NK-92 treated with Interleukin-12 subunit alpha and Interleukin-12 subunit beta, amount 100 ng/mL, for 24 hours (cell line): ENCODE data around the gene GABBR2.

Experiments
- DNase-seq: peaks from one replicate; lab custom pipeline; 2025; lab: John Stamatoyannopoulos, UW

Gene GABBR2

DNA sequence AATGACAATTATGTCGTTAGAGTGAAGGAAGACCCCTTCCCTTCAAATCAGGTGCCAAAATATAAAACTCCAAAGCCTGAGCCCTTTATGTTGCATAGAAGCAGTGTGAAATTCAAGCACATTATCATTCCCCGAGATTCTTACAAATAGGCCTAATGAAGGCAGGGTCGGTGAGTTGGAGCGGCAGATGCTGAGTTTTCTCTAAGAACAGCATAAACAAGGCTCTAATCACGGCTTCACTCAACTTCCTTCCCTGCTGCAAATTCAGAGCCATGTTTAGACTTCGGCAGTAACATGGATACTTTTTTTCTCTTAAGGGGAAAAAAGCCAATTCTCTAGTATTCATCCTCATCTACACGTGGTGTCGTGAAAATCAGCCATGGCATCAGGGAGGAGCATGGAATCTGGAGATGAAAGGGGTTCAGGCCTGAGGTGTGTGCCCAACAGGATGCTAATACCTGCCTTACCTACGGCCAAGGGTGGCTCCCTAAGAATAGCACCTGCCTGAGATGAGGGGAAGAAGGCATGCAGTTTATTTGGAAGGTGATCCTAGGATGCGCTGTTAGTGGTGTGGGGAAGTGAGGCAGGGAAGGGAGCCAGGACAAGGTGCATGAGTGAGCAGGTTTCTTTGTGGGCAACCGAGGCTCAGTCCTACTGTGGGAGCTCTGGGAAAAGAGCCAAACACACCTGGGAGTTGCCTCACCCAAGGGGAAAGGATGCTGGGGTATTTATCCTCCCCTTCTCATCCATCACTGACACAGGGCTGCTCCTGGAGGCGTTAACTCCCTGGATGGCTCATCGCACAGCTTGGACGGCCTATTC is 306.5 kb downstream of the GABBR2 start:
- no peak for DNase-seq

DNA sequence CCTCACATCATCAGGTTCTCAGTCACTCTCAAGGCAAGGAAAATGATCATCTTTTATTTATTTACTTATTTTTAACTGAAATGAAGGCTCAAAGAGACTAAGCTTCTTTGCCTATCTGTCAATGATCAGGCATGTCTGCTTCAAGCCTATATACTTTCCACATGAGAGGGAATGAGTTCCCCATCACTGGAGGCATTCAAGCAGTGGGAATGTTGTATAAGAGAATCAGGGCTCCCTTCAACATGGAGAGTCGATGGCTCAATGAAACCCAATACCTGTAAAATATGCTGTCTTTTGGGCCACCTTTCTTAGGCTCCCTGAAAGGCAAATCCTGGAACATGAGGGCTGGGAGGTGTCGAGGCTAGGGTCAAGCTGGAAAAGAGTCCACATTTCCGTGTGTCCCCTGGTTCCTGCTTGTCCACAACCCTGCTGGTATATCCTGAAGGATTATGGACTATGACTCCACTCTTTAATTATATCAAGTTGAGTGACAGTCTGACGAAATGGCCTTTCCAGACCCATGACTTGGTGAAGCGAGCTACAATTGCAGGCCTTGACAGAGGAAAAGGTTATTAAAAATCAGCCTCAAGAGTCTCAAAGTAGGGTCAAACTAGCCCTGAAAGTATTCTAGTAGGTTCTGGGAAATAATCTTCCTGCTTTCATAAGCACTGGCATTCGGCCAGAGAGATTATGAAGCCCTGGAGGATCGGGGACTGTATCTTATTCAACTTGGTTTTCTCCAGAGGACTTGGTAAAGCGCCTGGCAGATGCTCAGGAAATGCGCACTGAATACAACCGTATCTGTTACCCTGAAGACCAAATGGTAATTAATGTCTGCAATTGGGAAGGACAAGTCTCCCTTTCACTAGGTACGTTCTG is 307.4 kb downstream of the GABBR2 start:
- no peak for DNase-seq

- DNase-seq = no peak
Measured at GRCh38 chr9:98399950-98400683, 308.6 kb downstream of the GABBR2 start.

- no peak for DNase-seq
Measured at GRCh38 chr9:98396656-98397055, 312.1 kb downstream of the GABBR2 start.

DNA sequence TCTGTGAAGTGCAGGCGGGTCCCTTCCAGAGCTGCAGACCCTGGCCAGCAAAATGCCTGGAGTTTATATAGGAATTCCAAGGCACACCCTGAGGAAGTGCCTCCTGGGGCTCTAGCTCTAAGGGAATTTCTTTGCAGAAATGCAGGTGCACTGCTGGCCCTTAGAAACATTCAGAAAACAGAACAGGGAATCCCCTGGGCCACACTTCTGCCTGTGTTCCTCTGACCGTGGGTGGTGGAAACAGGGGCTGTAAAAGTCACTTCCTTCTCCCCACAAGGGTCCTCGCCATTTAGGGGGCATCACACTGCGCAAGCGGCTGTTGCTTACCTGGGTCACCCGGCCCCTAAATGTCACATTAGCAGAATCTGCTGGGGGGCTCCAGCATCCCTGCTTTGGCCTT is 312.5 kb downstream of the GABBR2 start:
- no peak for DNase-seq

GRCh38 chr9:98391867-98392266 is 316.9 kb downstream of the GABBR2 start:
- DNase-seq = no peak

DNA sequence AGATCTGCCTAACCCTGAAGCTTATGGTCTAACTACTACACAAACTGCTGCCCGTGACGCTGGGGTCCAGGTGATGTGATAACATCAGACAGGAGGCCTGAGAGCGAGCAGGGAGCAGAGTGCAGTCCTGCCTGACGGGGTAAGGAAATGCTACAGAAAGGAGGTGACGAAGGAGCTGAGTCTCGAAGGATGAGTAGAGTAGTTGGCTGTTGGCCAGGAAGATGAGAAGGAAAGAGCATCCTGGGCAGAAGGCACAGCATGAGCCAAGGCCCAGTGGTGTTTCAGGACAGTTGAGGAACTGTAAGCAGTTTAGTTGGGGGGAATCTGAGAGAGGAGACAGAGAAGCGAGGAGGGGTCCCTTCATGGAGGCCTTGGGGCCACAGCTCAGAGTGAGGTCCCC is 317.3 kb downstream of the GABBR2 start:
- DNase-seq = no peak

DNA sequence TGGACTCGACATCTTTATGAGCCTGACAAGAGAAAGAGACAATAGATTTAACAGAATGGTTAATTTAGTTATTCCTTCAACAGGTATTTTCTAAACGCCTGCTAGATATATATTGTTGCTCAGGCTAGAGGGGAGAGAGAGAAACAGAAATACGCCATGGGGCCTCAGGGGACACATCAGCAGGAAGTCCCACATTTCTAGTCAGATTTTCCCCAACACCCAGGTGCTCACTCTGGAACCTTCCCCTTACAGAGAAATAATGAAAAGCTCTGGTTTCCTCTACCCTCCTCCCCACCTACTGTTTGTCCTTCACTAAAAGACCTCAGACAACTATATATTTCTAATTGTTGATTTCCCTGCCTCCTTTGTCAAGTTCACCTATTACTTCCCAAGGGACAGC is 323.0 kb downstream of the GABBR2 start:
- DNase-seq = no peak

DNA sequence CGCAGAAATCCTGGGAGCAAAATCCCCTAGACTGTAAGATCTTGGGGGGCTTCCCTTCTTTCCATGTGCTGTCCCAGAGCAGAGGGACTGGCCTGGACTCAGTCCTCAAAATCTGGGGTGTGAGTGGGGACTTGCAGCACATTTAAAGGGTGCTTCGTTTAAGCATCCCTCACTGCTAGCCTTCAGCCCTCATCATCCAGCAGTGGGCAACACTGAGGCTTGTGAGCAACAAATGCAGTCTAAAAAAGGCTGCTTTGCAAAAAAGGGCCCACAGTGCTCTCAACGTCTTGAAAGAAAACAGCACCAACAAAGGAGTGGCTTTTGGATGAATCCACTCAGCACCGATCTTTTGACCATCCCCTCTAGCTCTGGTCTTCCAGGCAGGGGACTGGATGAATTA is 325.0 kb downstream of the GABBR2 start:
- DNase-seq = no peak

- DNase-seq = no peak
Measured at GRCh38 chr9:98381311-98382103, 327.2 kb downstream of the GABBR2 start.

DNA sequence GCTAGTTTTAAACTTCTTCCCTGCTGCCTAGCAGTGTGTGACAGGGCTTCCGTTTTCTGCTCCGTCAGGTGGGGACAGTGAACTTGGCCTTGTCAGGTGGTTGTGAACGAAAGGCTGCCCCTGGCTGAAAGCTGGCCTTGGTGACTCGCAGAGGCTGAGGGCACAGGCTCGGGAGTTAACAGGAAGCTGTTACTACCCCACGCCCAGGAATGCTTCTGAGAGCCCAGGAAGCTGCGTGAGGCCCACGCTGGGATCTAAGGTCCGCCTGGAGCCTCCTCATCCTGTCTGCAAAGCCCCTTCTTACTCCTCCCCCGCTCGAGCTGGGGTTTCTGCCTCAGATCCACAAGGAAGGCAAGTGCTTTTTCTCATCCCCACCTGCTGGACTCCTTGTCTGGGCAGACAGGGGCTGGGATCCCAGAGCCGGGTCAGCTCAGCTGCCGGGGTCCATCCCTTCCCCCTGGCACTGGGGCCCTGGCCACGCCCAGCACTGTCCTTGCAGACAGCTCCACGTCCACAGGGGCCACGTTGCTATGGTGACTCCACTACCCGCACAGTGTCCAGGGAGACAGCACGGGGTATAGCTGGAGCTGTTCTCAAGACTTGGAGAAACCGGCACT is 328.6 kb downstream of the GABBR2 start:
- no peak for DNase-seq

- DNase-seq = no peak
Measured at GRCh38 chr9:98379572-98379971, 329.2 kb downstream of the GABBR2 start.

GRCh38 chr9:98378794-98379193 is 329.9 kb downstream of the GABBR2 start:
- DNase-seq = no peak

- DNase-seq = no peak
Measured at GRCh38 chr9:98378206-98378780, 330.4 kb downstream of the GABBR2 start.

DNA sequence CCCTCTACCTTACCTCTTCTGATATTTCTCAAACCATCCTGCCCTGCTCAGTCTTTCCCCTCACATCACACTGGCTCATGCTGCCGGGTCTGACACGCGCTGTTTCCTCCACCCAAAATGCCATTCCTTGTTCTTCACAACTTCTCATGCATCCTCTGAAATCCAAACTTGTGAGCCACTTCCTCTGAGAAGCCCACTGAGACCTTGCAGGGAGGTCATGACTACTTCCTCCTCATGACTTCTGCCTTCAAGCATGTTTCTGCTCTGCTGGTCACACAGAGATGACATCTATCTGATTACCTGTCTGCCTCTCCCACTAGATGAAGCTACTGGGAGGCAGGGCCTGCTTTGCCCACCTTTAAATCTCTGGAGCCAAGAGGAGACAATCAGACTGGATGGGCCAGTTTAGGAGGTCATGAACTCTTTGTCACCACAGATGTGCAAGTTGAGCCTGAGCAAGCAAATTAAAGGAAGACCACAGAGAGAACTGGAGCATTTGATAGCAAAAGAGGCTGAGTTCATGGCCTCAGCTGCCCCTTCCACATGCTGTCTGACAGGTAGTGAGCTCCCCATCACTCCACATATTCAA is 333.5 kb downstream of the GABBR2 start:
- DNase-seq = no peak

GRCh38 chr9:98374385-98375051 is 334.2 kb downstream of the GABBR2 start:
- DNase-seq = no peak

GRCh38 chr9:98373609-98374008 is 335.1 kb downstream of the GABBR2 start:
- DNase-seq = no peak

DNA sequence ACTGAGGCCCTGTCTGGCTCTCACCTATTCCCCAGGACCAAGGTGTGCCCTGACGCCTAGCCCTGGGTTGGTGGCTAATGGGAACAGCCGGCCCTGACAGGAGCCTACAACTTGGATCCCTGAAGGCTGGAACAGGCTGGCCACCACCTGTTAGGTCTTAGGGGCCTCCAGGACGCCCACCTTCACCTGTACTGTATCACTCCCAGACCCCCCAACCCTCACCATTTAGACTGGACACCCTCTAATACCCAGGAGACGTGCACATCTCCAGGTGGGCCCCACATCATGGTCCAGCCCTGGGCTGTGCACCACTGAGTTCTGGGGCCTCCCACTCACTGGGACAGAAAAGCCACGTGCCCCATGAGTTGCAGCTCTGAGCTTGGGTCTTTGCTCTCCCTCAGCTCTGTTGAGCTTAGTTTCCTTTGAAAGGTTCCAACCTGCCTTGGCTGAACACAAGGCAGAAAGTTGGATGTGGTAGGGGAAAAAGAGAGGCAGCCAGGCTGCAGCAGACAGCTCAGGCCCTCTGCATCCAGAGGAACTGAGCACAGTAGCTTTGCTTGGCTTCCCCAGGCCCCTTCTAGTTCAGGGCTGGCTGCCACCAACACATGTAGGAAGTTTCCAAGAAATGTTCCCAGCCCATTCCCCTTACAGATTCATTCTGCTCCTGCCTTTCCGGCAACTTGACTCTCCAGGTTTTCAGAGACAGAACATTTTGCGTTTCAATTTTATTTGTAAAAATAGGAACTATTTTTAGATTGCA is 336.5 kb downstream of the GABBR2 start:
- no peak for DNase-seq

- no peak for DNase-seq
Measured at GRCh38 chr9:98370976-98371315, 337.8 kb downstream of the GABBR2 start.
